ENCODE measurements around the gene SLC12A9.
A peak's percentile ranks its signal among the peaks of the same experiment; 100 is the strongest.
"Not testable (repeated sequence)": the region's sequence is repeated elsewhere in the genome, so short reads cannot be mapped to it uniquely, and the experiment has no call there.

The SLC12A9 gene

GRCh38 chr7:100825751-100826513, 26.6 kb upstream of the SLC12A9 start:
- no peak for DNase-seq

DNA sequence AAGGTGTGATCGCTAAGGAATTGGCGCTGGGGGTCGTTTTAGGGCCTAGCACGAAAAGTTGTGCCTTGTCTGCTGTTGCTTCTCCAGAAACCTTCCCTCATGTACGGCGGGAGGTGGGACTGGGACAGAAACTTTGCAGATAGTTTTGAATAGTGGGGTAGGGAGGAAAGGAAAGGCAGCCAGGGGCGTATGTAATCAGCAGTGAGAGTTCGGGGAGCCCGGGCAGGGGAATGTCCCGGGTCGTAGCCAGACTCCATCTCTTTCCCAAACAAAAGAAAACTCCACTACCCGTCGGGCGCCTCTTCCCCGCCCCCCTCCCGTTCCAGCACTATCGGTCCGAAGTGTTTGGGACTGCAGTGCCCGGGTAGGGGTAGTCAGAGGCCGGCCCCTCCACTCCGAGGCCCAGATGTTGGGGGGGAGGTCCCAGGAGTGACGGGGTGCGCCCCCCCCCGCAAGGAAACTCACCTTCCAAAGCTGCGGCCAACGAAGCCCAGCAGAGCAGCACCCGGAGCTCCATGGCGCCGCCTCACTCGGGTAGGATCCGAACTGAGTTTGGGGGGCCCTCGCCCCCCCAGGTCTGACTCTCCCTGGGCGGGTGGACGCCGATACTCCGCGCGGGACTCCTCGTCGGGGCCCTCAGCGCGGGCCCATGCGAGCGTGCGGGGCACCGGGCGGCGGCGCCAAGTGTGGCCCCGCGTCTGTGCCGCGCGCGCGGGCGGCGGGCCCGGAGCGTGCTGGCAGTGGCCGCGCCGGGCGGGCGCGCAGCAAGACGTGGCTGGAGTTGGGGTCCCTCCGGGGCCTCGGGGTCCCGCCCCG, 25.8 kb upstream of the SLC12A9 start:
- DNase-seq, result no peak

DNA sequence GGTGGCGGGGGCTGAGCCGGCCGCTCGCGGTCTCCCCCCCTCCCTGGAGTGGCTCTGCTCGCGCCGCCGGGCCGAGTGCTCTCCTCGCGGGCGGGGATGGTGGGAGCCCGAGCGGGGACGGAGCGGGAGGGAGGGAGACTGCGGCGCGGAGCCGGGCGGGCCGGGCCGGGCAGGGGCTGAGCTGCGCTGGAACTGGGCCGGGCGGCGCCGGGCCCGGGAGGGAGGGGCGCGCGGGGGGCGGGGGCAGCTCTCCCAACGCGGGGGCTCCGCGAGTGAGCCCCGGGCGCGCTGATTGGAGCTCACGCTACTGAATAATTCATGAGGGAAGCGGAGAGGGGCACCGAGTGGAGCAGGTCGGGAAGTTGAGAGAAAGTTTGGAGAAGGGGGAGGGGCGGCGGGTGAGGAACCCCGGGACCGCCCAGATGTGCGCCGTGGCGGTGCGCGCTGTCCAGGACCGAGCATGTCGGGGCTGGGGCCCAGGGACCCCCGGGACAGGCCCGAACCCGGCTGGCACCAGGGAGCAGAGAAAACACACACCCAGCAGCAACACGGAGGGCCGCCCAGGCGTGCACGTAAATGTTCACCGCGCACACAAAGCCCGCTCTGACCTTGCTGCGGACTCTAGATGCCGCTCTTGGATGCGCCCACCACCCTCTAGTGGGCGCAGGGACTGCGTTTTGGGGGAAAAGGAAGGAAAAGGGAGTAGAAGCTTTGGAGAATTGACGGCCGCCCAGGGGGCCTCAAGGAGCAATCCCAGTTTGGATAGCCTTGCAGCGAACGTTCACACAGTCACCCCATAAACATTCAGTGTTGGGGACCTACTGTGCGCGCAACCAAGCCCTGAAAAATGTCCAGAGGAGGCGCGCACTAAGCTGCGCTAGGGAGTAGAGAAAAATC, 24.9 kb upstream of the SLC12A9 start, which contains the start of gene EPHB4:
EPHB4 (minus strand) TSS at position 194 of the 897 bp plus-strand sequence. CDS start 493 bp downstream, outside the sequence.
- DNase-seq, result no peak

DNA sequence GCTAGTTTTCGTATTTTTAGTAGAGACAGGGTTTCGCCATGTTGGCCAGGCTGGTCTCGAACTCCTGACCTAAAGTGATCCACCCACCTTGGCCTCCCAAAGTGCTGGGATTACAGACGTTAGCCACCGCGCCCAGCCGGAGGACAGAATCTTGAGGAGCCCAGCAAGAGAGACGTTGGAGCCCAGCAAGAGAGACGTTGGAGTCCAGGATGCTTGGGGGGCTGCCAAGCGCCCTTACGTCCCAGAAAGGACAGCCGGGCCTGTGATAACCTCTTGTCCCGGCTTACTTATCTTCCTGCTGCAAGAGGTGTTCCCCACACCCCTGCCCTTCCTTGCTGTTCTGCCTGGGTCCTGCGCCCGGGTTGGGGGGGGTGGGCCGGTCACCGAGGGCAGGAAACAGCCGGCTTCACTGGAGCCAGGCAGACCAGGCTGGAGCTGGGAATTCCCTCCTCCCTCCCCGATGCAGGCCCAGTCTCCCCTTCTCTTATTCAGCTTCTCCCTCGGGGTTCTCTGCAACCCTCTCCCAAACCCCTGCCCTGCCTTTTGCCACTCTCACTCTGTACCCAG, 23.3 kb upstream of the SLC12A9 start:
- no peak for DNase-seq

- no peak for DNase-seq
These were observed 22.1 kb upstream of the SLC12A9 start for GRCh38 chr7:100830396-100830795.

DNA sequence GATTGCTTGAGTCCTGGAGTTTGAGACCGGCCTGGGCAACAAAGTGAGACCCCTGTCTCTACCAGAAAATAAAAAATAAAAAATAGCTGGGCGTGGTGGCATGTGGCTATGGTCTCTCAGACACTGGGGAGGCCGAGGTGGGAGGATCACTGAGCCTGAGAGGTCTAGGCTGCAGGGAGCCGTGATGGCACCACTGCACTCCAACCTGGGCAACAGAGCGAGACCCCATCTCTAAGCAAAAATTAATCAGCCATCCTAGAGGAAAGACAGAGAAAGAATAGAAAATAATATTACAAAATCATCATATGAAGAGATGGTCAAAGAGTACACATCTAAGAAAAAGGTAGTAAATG, 20.3 kb upstream of the SLC12A9 start:
- no peak for DNase-seq

GRCh38 chr7:100835903-100836811, 16.4 kb upstream of the SLC12A9 start:
- no peak for DNase-seq

DNA sequence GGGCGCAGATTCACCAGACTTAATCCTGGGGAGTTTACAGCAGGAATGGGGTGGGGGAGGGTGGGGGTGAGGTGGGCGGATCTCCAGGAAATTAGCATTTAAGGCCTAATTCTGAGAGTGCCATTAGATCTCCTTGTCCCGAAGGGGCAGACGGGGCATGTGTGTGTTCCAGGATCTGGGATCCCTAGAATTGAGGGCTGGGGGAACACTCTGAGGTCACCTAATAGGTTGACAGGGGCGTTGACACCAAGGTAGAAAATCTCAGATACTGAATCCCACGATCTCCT, 15.8 kb upstream of the SLC12A9 start:
- DNase-seq, result no peak

- peak; percentile 91 for DNase-seq
These were observed 15.2 kb upstream of the SLC12A9 start for GRCh38 chr7:100837099-100837836.

DNA sequence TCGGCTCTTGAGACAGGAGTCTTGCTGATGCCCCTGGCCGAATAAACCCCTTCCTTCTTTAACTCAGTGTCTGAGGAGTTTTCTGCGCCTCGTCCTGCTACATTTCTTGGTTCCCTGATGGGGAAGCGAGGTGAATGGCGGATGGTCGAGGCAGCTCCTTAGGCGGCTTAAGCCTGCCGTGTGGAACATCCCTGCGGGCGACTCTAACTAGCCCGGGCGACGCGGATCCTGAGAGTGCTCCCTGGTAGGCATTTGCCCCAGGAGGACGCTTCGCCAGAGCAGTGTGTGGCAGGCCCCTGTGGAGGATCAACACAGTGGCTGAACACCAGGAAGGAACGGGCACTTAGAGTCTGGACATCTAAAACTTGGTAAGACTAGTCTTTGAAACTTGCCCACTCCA, 13.2 kb upstream of the SLC12A9 start:
- DNase-seq, result no peak

DNA sequence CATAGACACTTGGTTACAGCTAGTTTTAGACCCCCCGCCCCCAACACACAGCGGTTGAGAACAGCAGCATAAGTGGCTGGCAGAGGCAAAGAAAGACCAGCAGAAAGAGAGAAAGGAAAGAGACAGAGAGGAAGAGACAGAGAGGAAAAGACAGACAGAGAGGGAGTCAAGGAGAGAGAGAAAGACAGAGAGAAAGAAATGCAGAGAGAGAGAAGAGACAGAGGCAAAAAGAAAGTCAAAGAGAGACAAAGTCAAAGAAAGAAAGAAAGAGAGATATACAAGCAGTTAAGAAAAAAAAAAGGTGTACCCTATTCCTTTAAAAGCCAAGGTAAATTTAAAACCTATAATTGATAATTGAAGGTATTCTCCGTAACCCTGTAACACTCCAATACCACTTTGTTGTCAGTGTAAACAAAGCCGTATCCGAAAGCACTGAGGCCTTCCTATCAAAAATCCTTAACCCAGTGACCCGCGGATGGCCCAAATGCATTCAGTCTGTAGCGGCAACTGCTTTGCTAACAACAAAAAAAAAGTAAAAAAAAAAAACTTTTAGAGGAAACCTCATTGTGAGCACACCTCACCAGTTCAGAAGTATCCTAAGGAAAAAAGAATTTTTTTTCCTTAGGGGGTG, 11.9 kb upstream of the SLC12A9 start:
- DNase-seq, result no peak

GRCh38 chr7:100847360-100847759, 5.2 kb upstream of the SLC12A9 start:
- DNase-seq, result no peak

DNA sequence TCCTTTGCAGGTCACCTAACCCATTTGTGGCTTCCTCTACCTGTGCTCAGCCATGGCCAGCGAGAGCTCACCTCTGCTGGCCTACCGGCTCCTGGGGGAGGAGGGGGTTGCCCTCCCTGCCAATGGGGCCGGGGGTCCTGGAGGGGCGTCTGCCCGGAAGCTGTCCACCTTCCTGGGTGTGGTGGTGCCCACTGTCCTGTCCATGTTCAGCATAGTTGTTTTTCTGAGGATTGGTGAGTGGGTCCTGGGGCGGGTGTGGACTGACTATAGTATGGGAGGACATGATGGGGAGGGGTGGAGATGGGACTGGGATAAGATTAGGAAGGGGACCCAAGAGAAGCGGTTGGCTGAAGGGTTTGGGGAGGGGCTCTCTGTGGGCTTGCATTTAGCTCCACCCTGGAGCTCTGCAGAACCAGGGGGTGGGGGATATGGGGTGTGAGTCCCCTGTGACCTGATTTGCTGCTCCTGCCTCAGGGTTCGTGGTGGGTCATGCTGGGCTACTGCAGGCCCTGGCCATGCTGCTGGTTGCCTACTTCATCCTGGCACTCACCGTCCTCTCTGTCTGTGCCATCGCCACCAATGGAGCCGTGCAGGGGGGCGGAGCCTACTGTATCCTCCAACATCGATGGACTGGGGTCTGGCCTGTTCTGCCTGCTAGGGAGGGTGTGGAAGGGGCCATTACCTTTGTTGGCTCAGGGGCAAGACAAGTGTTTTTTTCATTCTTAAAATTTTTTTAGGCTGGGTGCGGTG, 1.8 kb downstream of the SLC12A9 start:
- DNase-seq, result no peak

DNA sequence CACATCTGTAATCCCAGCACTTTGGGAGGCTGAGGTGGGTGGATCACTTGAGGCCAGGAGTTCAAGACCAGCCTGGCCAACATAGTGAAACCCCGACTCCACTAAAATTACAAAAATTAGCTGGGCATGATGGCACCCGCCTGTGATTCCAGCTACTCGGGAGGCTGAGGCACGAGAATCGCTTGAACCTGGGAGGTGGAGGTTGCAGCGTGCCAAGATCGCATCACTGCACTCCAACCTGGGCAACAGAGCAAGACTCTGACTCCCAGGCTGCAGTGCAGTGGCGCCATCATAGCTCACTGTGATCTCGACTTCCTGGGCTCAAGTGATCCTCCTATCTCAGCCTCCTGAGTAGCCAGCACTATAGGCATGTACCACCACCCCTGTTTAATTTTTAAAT, 2.4 kb downstream of the SLC12A9 start:
- not testable (repeated sequence) for DNase-seq

DNA sequence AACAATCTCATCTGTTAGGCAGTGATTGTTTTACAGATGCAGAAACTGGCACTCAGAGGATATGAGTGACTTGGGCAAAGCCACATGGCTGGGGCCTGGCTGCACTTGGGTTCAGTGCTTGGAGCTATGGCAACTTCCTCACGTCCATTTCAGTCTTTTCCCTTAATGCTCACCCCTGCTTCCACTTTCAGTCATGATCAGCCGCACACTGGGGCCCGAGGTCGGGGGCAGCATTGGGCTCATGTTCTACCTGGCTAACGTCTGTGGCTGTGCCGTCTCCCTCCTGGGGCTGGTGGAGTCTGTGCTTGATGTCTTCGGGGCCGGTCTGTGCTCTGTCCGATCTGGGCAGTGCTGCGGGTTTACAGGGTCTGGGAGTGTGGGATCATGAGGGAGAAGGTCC, 3.0 kb downstream of the SLC12A9 start:
- no peak for DNase-seq

DNA sequence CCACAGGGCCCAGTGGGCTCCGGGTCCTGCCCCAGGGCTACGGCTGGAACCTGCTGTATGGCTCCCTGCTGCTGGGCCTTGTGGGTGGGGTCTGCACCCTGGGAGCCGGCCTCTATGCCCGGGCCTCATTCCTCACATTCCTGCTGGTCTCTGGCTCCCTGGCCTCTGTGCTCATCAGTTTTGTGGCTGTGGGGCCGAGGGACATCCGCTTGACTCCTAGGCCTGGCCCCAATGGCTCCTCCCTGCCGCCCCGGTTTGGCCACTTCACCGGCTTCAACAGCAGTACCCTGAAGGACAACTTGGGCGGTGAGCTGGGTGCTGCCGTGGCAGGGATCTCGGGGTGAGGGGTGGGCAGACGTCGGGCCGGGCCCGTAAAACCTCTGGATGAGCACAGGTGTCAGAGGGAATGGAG, 4.4 kb downstream of the SLC12A9 start:
- DNase-seq, result no peak

DNA sequence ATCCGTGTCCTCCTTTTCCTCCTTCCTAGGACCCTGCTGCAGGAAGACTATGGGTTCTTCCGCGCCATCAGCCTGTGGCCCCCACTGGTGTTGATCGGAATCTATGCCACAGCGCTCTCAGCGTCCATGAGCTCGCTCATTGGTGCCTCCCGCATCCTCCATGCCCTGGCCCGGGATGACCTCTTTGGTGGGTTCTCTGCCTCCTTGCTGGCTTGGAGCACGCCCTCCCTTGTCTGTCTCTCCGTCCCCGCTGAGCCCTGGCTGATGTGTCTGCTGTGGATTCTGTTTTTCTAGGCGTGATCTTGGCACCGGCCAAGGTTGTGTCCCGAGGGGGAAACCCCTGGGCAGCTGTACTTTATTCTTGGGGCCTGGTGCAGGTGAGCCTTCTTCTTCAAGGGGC, 7.3 kb downstream of the SLC12A9 start:
- DNase-seq, result no peak

- DNase-seq, result no peak
These were observed 8.4 kb downstream of the SLC12A9 start for GRCh38 chr7:100860702-100861615.

DNA sequence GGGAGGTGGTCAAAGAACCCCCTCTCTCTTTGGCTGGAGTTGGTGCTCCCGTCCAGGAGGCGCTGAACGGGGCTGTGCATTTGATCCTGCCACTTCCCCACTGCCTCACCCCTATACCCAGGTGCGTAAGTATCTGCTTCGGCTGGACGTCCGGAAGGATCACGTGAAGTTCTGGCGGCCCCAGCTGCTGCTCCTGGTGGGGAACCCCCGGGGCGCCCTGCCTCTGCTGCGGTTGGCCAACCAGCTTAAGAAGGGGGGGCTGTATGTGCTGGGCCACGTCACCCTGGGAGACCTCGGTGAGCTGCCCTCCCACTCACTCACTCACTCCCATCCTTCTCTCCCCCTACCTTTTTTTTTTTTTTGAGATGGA, 9.1 kb downstream of the SLC12A9 start:
- DNase-seq, result no peak
